Fibroblast of lung (primary cell): Measurements from ENCODE around the gene CHRM4.

Source experiments
- EZH2 ChIP-seq: IDR thresholded peaks from 2 replicates; pipeline ENCODE4 v1.5.1; 2012; ENCODE audit warnings: low read length, control low read depth, mild to moderate bottlenecking; ENCODE audit errors: missing control alignments
- TF ChIP-seq, protein P1 (sequence below), 2 donors: IDR thresholded peaks in 1 of 2; conservative IDR thresholded peaks in 1 of 2; 1 replicate in 1 of 2; 2 replicates in 1 of 2; pipeline ENCODE4 v1.5.1; 2011 to 2012; ENCODE audit warnings: low read length in 2 of 2, control low read depth in 1 of 2, inconsistent platforms in 1 of 2, low read depth in 1 of 2, mild to moderate bottlenecking in 1 of 2

DNA sequence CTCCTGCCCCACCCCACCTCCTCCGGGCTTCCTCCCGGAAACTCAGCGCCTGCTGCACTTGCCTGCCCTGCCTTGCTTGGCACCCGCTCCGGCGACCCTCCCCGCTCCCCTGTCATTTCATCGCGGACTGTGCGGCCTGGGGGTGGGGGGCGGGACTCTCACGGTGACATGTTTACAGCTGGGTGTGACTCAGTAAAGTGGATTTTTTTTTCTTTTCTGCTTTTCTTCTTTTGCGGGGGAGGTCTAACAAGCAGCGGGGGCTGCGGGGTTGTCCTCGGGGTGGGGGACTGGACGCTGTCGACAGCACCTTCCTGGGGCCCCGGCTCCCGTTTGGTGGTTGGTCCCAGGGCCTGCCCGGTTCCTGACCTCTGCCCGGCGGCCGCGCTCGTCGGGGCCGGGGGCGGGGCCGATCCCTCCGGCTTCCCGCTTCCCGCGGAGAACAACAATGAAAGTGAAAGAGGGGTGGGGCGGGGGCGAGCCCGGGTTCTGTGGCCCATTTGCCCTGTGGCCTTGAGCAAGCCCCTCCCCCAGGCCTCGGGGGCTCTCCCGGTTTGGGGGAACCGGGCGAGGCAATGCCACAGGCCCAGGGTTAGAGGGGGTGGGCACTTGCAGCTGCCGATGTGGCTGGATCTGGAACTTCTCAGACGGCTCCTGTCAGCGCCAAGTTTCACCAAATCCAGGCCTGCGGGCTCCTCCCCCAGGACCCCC, 11.1 kb downstream of the CHRM4 start:
- no peak for TF ChIP-seq EZH2
- TF ChIP-seq, protein P1, sequence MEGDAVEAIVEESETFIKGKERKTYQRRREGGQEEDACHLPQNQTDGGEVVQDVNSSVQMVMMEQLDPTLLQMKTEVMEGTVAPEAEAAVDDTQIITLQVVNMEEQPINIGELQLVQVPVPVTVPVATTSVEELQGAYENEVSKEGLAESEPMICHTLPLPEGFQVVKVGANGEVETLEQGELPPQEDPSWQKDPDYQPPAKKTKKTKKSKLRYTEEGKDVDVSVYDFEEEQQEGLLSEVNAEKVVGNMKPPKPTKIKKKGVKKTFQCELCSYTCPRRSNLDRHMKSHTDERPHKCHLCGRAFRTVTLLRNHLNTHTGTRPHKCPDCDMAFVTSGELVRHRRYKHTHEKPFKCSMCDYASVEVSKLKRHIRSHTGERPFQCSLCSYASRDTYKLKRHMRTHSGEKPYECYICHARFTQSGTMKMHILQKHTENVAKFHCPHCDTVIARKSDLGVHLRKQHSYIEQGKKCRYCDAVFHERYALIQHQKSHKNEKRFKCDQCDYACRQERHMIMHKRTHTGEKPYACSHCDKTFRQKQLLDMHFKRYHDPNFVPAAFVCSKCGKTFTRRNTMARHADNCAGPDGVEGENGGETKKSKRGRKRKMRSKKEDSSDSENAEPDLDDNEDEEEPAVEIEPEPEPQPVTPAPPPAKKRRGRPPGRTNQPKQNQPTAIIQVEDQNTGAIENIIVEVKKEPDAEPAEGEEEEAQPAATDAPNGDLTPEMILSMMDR (conservative IDR thresholded peaks at IDR 0.05 in 1 of 2, IDR thresholded peaks at IDR 0.05 in 1 of 2; ENCODE audit: low read depth in 1 of 2, low read length in 2 of 2): no peak
